H9 (cell line): ENCODE measurements around the gene ROCK1. TPM values are rescaled to one million over a fixed set of nuclear protein-coding genes. Genes with fewer than 3 reads are reported as not detected.

ENCODE experiments used
- DNase-seq: peaks from one replicate; pipeline ENCODE4 v3.0.0-alpha.2; 2017
- H2AFZ ChIP-seq: one replicate; pipeline ENCODE4 v1.6.1; 2013; ENCODE audit warnings: mild to moderate bottlenecking, low read length, control low read depth, moderate library complexity
- H2AK5ac ChIP-seq: 2 replicates; pipeline ENCODE4 v1.6.1; 2013; ENCODE audit warnings: low read length, control low read depth, mixed read lengths; ENCODE audit not compliant: insufficient read length
- H2BK120ac ChIP-seq: one replicate; pipeline ENCODE4 v1.6.1; 2013; ENCODE audit warnings: low read depth, mild to moderate bottlenecking, low read length, control low read depth, inconsistent platforms; ENCODE audit not compliant: poor library complexity, severe bottlenecking
- H2BK12ac ChIP-seq: 2 replicates; pipeline ENCODE4 v1.6.1; 2013; ENCODE audit warnings: low read length, control low read depth, mixed read lengths, low read depth; ENCODE audit not compliant: insufficient read length
- H2BK15ac ChIP-seq: 2 replicates; pipeline ENCODE4 v1.6.1; 2013; ENCODE audit warnings: low read depth, low read length, control low read depth
- H2BK20ac ChIP-seq: one replicate; pipeline ENCODE4 v1.6.1; 2013; ENCODE audit warnings: low read depth, mild to moderate bottlenecking, low read length, control low read depth, inconsistent platforms; ENCODE audit not compliant: poor library complexity, severe bottlenecking
- H2BK5ac ChIP-seq: 2 replicates; pipeline ENCODE4 v1.6.1; 2013; ENCODE audit warnings: low read length, control low read depth, mixed read lengths; ENCODE audit not compliant: insufficient read length
- H3K14ac ChIP-seq: 2 replicates; pipeline ENCODE4 v1.6.1; 2013; ENCODE audit warnings: low read length, control low read depth; ENCODE audit not compliant: insufficient read depth
- H3K18ac ChIP-seq: 2 replicates; pipeline ENCODE4 v1.6.1; 2013; ENCODE audit warnings: low read depth, mild to moderate bottlenecking, mixed read lengths, low read length, control low read depth; ENCODE audit not compliant: insufficient read length
- H3K23ac ChIP-seq: 2 replicates; pipeline ENCODE4 v1.6.1; 2013; ENCODE audit warnings: low read length, control low read depth, mixed read lengths, low read depth; ENCODE audit not compliant: insufficient read length
- H3K23me2 ChIP-seq: 2 replicates; pipeline ENCODE4 v1.6.1; 2013; ENCODE audit warnings: low read depth, mild to moderate bottlenecking, mixed read lengths, low read length, control low read depth; ENCODE audit not compliant: insufficient read length, poor library complexity, severe bottlenecking
- H3K27ac ChIP-seq: 2 replicates; pipeline ENCODE4 v1.5.1; 2013; ENCODE audit warnings: low read length, control low read depth, mixed read lengths, low read depth; ENCODE audit not compliant: insufficient read length
- H3K27me3 ChIP-seq: 2 replicates; pipeline ENCODE4 v1.6.1; 2013; ENCODE audit warnings: low read length, control low read depth, inconsistent platforms; ENCODE audit not compliant: insufficient read depth
- H3K4ac ChIP-seq: 2 replicates; pipeline ENCODE4 v1.6.1; 2013; ENCODE audit warnings: low read depth, mild to moderate bottlenecking, control low read depth, inconsistent platforms, low read length, moderate library complexity
- H3K4me1 ChIP-seq: 2 replicates; pipeline ENCODE4 v1.6.1; 2013; ENCODE audit warnings: low read length, control low read depth, inconsistent platforms; ENCODE audit not compliant: insufficient read depth
- H3K4me2 ChIP-seq: 2 replicates; pipeline ENCODE4 v1.6.1; 2013; ENCODE audit warnings: low read length, control low read depth, mixed read lengths; ENCODE audit not compliant: insufficient read length, insufficient read depth
- H3K56ac ChIP-seq: 2 replicates; pipeline ENCODE4 v1.6.1; 2013; ENCODE audit warnings: low read depth, mild to moderate bottlenecking, mixed read lengths, low read length, control low read depth; ENCODE audit not compliant: insufficient read length
- H3K79me1 ChIP-seq: 2 replicates; pipeline ENCODE4 v1.6.1; 2013; ENCODE audit warnings: low read depth, mild to moderate bottlenecking, moderate library complexity, low read length, control low read depth, inconsistent platforms; ENCODE audit not compliant: insufficient read depth, poor library complexity, severe bottlenecking
- H3K79me2 ChIP-seq: 2 replicates; pipeline ENCODE4 v1.6.1; 2013; ENCODE audit warnings: low read length, control low read depth, inconsistent platforms; ENCODE audit not compliant: insufficient read depth
- H3K9ac ChIP-seq: 2 replicates; pipeline ENCODE4 v1.6.1; 2013; ENCODE audit warnings: low read length, control low read depth, mixed read lengths; ENCODE audit not compliant: insufficient read length; ENCODE audit errors: extremely low read depth
- H3K9me3 ChIP-seq: one replicate; pipeline ENCODE4 v1.6.1; 2013; ENCODE audit warnings: low read depth, low read length, inconsistent platforms; ENCODE audit not compliant: control insufficient read depth
- H3T11ph ChIP-seq: one replicate; pipeline ENCODE4 v1.6.1; 2013; ENCODE audit warnings: mild to moderate bottlenecking, low read length, control low read depth, inconsistent platforms
- H4K20me1 ChIP-seq: one replicate; pipeline ENCODE4 v1.6.1; 2013; ENCODE audit not compliant: control insufficient read depth, insufficient read length, insufficient read depth
- H4K5ac ChIP-seq: 2 replicates; pipeline ENCODE4 v1.6.1; 2013; ENCODE audit warnings: low read depth, mild to moderate bottlenecking, mixed read lengths, low read length, control low read depth; ENCODE audit not compliant: insufficient read length
- H4K8ac ChIP-seq: replicated peaks from 2 replicates; pipeline ENCODE4 v1.6.1; 2013; ENCODE audit warnings: low read length, control low read depth, mixed read lengths, low read depth; ENCODE audit not compliant: insufficient read length
- H4K91ac ChIP-seq: 2 replicates; pipeline ENCODE4 v1.6.1; 2013; ENCODE audit warnings: low read depth, mild to moderate bottlenecking, moderate library complexity, mixed read lengths, low read length, control low read depth; ENCODE audit not compliant: insufficient read length
- H3K27ac Mint-ChIP-seq, 3 experiments: 2 replicates in 2 of 3; 3 replicates in 1 of 3; pipeline ENCODE4 v1.8.0; 2020 to 2021; ENCODE audit warnings: mixed read lengths in 3 of 3, mild to moderate bottlenecking in 1 of 3, moderate library complexity in 1 of 3
- H3K27me3 Mint-ChIP-seq: 2 replicates; pipeline ENCODE4 v1.8.0; 2021; ENCODE audit warnings: low read depth, mild to moderate bottlenecking, moderate library complexity, mixed read lengths
- H3K36me3 Mint-ChIP-seq, 3 experiments: 2 replicates in 2 of 3; 3 replicates in 1 of 3; pipeline ENCODE4 v1.8.0; 2020 to 2021; ENCODE audit warnings: low read depth in 3 of 3, mixed read lengths in 3 of 3; ENCODE audit not compliant: insufficient read depth in 1 of 3
- H3K4me1 Mint-ChIP-seq, 2 experiments: 2 replicates each; pipeline ENCODE4 v1.8.0; 2020; ENCODE audit warnings: mixed read lengths in 2 of 2
- H3K4me3 Mint-ChIP-seq, 2 experiments: 2 replicates in 1 of 2; 3 replicates in 1 of 2; pipeline ENCODE4 v1.8.0; 2020 to 2021; ENCODE audit warnings: mild to moderate bottlenecking in 2 of 2, mixed read lengths in 2 of 2, moderate library complexity in 1 of 2
- H3K9me3 Mint-ChIP-seq, 2 experiments: 2 replicates in 1 of 2; 3 replicates in 1 of 2; pipeline ENCODE4 v1.8.0; 2020; ENCODE audit warnings: mild to moderate bottlenecking in 2 of 2, mixed read lengths in 2 of 2, moderate library complexity in 1 of 2
- whole genome bisulfite sequencing: extraction: QIAGEN DNeasy Blood & Tissue Kit; methylation state at CpG from one replicate; pipeline ENCODE4 v1.1.7; 2013; ENCODE audit warnings: missing lambda C conversion rate, low lambda C conversion rate, mixed read lengths; ENCODE audit not compliant: insufficient read length; ENCODE audit errors: extremely low coverage; 5-methylcytosine and 5-hydroxymethylcytosine counted together
- total RNA-seq: library from RNA; stranded (reverse); gene quantifications from 2 replicates; pipeline ENCODE4 v1.2.1, GENCODE V29; 2021
- TF ChIP-seq, protein P1 (sequence below): fragments of 200-600 bp; sonication (generic); conservative IDR thresholded peaks from 3 replicates; pipeline ENCODE4 v1.8.0; 2021; ENCODE audit warnings: antibody characterized with exemption, mild to moderate bottlenecking

The ROCK1 gene
- total RNA-seq, 1 experiment from 2014 or later = 38.2 TPM

DNA sequence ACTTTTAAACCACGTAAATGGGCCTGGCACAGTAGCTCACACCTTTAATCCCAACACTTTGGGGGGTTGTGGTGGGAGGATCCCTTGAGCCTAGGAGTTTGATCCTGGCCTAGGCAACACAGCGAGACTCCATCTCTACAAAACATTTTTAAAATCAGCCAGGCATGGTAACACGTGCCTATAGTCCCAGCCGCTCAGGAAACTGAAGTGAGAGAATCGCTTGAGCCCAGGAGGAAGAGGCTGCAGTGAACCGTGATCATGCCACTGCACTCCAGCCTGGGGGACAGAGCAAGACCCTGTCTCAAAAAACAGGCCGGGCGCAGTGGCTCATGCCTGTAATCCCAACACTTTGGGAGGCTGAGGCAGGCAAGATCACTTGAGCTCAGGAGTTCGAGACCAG lies 12.2 kb downstream of the ROCK1 start:
- H3K4me1 ChIP-seq = no peaks in the 10 kb centered on the region
- no peaks in the 10 kb centered on the region for H3K27me3 ChIP-seq
- no peak for DNase-seq
- no peaks in the 10 kb centered on the region for H3K9me3 ChIP-seq
- H3T11ph ChIP-seq = no peak overlapping the region
- no peak overlapping the region for H2BK20ac ChIP-seq
- no peak overlapping the region for H3K27ac ChIP-seq
- H2BK5ac ChIP-seq = no peak overlapping the region
- no peak overlapping the region for H2BK120ac ChIP-seq
- peaks cover 35% of the 10 kb centered on the region; the same call in 1 of the 2 replicates for H3K79me2 ChIP-seq
- TF ChIP-seq, protein P1, sequence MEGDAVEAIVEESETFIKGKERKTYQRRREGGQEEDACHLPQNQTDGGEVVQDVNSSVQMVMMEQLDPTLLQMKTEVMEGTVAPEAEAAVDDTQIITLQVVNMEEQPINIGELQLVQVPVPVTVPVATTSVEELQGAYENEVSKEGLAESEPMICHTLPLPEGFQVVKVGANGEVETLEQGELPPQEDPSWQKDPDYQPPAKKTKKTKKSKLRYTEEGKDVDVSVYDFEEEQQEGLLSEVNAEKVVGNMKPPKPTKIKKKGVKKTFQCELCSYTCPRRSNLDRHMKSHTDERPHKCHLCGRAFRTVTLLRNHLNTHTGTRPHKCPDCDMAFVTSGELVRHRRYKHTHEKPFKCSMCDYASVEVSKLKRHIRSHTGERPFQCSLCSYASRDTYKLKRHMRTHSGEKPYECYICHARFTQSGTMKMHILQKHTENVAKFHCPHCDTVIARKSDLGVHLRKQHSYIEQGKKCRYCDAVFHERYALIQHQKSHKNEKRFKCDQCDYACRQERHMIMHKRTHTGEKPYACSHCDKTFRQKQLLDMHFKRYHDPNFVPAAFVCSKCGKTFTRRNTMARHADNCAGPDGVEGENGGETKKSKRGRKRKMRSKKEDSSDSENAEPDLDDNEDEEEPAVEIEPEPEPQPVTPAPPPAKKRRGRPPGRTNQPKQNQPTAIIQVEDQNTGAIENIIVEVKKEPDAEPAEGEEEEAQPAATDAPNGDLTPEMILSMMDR = no peak
- H3K23me2 ChIP-seq = no peaks in the 10 kb centered on the region
- Mint-ChIP-seq H3K4me3 (no peak overlapping the region), H3K36me3 (peaks cover 0 to 6% (median 0%) of the 10 kb centered on the region in 3 experiments; a peak in 2 of 7 replicates), H3K27ac (0 out of 7 replicates have a peak overlapping the region, but pooled peaks of 1 of the 3 experiments have one; percentile 59), H3K27me3 (no peaks in the 10 kb centered on the region), H3K4me1 (peaks cover 8 to 10% of the 10 kb centered on the region in 2 experiments), H3K9me3 (no peaks in the 10 kb centered on the region)
- H2AFZ ChIP-seq = no peak overlapping the region
- H4K20me1 ChIP-seq = no peaks in the 10 kb centered on the region
- no peak overlapping the region for H2BK12ac ChIP-seq
- H3K18ac ChIP-seq = no peak overlapping the region
- no peak overlapping the region for H4K91ac ChIP-seq
- H3K23ac ChIP-seq = no peak overlapping the region
- WGBS = no CpG with 5 or more reads among the region's 9 CpGs
- H3K56ac ChIP-seq = no peak overlapping the region
- no peak overlapping the region for H2AK5ac ChIP-seq
- H3K4ac ChIP-seq = no peak overlapping the region
- H4K8ac ChIP-seq = no peak overlapping the region
- no peak overlapping the region for H2BK15ac ChIP-seq
- H3K4me2 ChIP-seq = no peak overlapping the region
- no peak overlapping the region for H3K9ac ChIP-seq
- H3K79me1 ChIP-seq = peaks cover 4% of the 10 kb centered on the region
- no peak overlapping the region for H3K14ac ChIP-seq
- H4K5ac ChIP-seq = no peak overlapping the region
